ENCODE measurements around the gene GPR62.

GRCh38 chr3:51946796-51947195, 8.4 kb upstream of the GPR62 start:
- TF ChIP-seq CTCF (IDR thresholded peaks at IDR 0.05 in 2 of 3, conservative IDR thresholded peaks at IDR 0.05 in 1 of 3; ENCODE audit: insufficient read depth in 2 of 3, low read depth in 1 of 3, low read length in 3 of 3) (no peak), EGR1 (conservative IDR thresholded peaks at IDR 0.05) (no peak), PHF20 (IDR thresholded peaks at IDR 0.05; ENCODE audit: partially characterized antibody) (no peak), DPF2 (IDR thresholded peaks at IDR 0.05) (no peak), BCLAF1 (IDR thresholded peaks at IDR 0.05; ENCODE audit: borderline replicate concordance in 1 of 2, control insufficient read depth in 1 of 2, low read depth in 2 of 2, low read length in 1 of 2) (no peak), BHLHE40 (IDR thresholded peaks at IDR 0.05; ENCODE audit: low read length) (no peak), EZH2 (IDR thresholded peaks at IDR 0.05; ENCODE audit: borderline replicate concordance, low read depth, low read length) (no peak), ZZZ3 (IDR thresholded peaks at IDR 0.05) (no peak), FOXJ3 (CRISPR knock-in tag; IDR thresholded peaks at IDR 0.05) (no peak)

Data from K562 (cell line).